HL-60/S4 (cell line): ENCODE data around the gene ZDHHC14.

Experiments
- in situ Hi-C: fragments of 300-500 bp; cut with MboI; formaldehyde crosslinking; loops from 2 replicates; pipeline ENCODE4 v1.14.3; 2022; ENCODE audit warnings: low sequenced_read_pairs

Gene ZDHHC14

GRCh38 chr6:157530126-157530525 lies 149.1 kb downstream of the ZDHHC14 start:
- in situ Hi-C loops = no loop called here

- in situ Hi-C loops = no loop called here
Measured at GRCh38 chr6:157530724-157531168, 149.8 kb downstream of the ZDHHC14 start.

GRCh38 chr6:157531169-157531985 lies 150.4 kb downstream of the ZDHHC14 start:
- in situ Hi-C loops = no loop called here

GRCh38 chr6:157531986-157532365 lies 151.0 kb downstream of the ZDHHC14 start:
- in situ Hi-C loops = no loop called here

- in situ Hi-C loops = no loop called here
Measured at GRCh38 chr6:157533048-157533871, 152.3 kb downstream of the ZDHHC14 start.

GRCh38 chr6:157534134-157534871 lies 153.3 kb downstream of the ZDHHC14 start:
- in situ Hi-C loops = no loop called here

- in situ Hi-C loops = no loop called here
Measured at GRCh38 chr6:157534977-157535339, 154.0 kb downstream of the ZDHHC14 start.

- in situ Hi-C loops = no loop called here
Measured at GRCh38 chr6:157535340-157536222, 154.6 kb downstream of the ZDHHC14 start.

- in situ Hi-C loops = no loop called here
Measured at GRCh38 chr6:157536223-157536545, 155.2 kb downstream of the ZDHHC14 start.

- in situ Hi-C loops = no loop called here
Measured at GRCh38 chr6:157537556-157537955, 156.6 kb downstream of the ZDHHC14 start.

GRCh38 chr6:157538168-157538567 lies 157.2 kb downstream of the ZDHHC14 start:
- in situ Hi-C loops = no loop called here

GRCh38 chr6:157538698-157539097 lies 157.7 kb downstream of the ZDHHC14 start:
- in situ Hi-C loops = no loop called here

GRCh38 chr6:157539421-157539822 lies 158.4 kb downstream of the ZDHHC14 start:
- in situ Hi-C loops = no loop called here

GRCh38 chr6:157539900-157540752 lies 159.1 kb downstream of the ZDHHC14 start:
- in situ Hi-C loops = no loop called here

GRCh38 chr6:157541618-157542413 lies 160.8 kb downstream of the ZDHHC14 start:
- in situ Hi-C loops = no loop called here

- in situ Hi-C loops = no loop called here
Measured at GRCh38 chr6:157542414-157543160, 161.6 kb downstream of the ZDHHC14 start.

GRCh38 chr6:157546321-157546720 lies 165.3 kb downstream of the ZDHHC14 start:
- in situ Hi-C loops = no loop called here

GRCh38 chr6:157547112-157547511 lies 166.1 kb downstream of the ZDHHC14 start:
- in situ Hi-C loops = no loop called here
